ENCODE measurements around the gene PCSK2. TPM values are rescaled to one million over a fixed set of nuclear protein-coding genes. Genes with fewer than 3 reads are reported as not detected.

The PCSK2 gene
- total RNA-seq, 2 experiments from 2014 or later, result not detected

DNA sequence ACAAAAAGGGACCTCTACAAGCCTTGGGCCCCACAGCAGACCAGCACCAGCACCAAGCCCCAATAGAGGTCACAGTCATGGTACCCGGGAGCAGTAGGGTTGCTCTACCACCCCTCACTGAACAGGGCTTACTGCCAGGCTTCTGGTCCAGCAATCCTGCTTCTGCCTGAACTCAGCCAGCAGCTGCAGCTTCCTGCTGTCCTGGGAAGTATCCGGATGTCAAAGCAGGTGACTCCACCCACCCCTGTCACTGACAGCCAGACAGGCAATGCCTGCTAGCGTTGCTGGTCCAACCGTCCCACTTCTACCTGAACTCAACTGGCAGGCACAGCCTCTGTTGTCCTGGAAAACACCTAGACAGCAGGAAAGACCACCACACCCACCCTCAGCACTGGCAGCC is 47.0 kb upstream of the PCSK2 start:
- TF ChIP-seq EZH2phosphoT487 (IDR thresholded peaks at IDR 0.05; ENCODE audit: borderline replicate concordance, low read depth, low read length), result no peak
- TF ChIP-seq, protein P1, sequence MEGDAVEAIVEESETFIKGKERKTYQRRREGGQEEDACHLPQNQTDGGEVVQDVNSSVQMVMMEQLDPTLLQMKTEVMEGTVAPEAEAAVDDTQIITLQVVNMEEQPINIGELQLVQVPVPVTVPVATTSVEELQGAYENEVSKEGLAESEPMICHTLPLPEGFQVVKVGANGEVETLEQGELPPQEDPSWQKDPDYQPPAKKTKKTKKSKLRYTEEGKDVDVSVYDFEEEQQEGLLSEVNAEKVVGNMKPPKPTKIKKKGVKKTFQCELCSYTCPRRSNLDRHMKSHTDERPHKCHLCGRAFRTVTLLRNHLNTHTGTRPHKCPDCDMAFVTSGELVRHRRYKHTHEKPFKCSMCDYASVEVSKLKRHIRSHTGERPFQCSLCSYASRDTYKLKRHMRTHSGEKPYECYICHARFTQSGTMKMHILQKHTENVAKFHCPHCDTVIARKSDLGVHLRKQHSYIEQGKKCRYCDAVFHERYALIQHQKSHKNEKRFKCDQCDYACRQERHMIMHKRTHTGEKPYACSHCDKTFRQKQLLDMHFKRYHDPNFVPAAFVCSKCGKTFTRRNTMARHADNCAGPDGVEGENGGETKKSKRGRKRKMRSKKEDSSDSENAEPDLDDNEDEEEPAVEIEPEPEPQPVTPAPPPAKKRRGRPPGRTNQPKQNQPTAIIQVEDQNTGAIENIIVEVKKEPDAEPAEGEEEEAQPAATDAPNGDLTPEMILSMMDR (conservative IDR thresholded peaks at IDR 0.05; ENCODE audit: low read length), result no peak
- intact Hi-C loops (cut with micrococcal nuclease; ENCODE audit: unreplicated experiment), result no loop called here
- no peaks in the 10 kb centered on the region for H3K79me2 ChIP-seq (ENCODE audit: insufficient read depth, low read depth, low read length)

DNA sequence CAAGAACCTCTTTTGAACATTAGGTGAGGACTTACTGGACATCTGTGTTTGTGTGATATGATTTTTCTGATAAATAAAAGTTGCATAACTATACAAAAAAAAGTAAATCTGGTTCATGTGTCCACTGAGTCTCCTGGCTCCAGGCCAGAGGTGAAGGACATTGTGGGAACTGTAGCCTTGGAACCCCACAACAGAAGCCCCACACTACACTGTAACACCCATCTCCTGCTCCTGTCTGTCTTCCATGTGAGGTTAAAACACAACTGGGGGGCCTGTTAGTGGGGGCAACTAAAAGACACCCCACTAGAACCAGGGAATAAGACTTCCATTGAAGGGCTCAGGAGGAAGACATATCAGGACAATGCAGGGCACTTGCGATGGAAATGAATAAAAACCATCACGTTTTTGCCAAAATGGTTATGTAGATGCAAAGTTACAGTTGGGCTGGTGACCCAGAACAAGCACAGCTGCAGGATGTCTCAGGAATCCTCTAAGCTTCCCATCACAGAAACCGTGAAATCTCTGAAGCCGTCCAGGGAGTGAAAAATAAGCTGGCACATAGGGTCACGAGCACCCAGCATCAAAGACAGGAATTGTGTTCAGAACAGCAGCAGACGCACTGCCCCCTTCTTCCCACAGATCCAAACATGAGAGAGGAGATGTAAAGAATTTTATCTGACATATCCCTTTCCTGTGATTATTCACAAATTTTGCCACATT is 36.7 kb upstream of the PCSK2 start:
- no peak for DNase-seq (ENCODE audit: low spot score)
- Histone ChIP-seq H4K20me1 (ENCODE audit: insufficient read depth, low read length) (no peaks in the 10 kb centered on the region), H3K4me1 (ENCODE audit: insufficient read depth, low read length, poor library complexity, severe bottlenecking) (no peaks in the 10 kb centered on the region), H3K36me3 (ENCODE audit: insufficient read depth, low read length) (no peaks in the 10 kb centered on the region), H3K4me2 (ENCODE audit: low read length) (no peak overlapping the region), H3K27ac (ENCODE audit: low read depth, low read length, poor library complexity, severe bottlenecking) (no peak overlapping the region), H3K9me3 (ENCODE audit: low read length) (no peaks in the 10 kb centered on the region), H3K4me3 (ENCODE audit: low read depth, low read length, poor library complexity, severe bottlenecking) (no peak overlapping the region), H2AFZ (ENCODE audit: low read length) (no peak overlapping the region), H3K79me2 (ENCODE audit: insufficient read depth, low read depth, low read length) (no peaks in the 10 kb centered on the region), H3K9me2 (ENCODE audit: insufficient read depth, low read length) (no peaks in the 10 kb centered on the region)
- intact Hi-C loops (cut with micrococcal nuclease; ENCODE audit: unreplicated experiment), result no loop called here
- no TSS peak for BruUV-seq (replicated peaks)
- POLR2A ChIA-PET, result no interaction called here
- no peak for TF ChIP-seq EZH2phosphoT487 (IDR thresholded peaks at IDR 0.05; ENCODE audit: borderline replicate concordance, low read depth, low read length)
- TF ChIP-seq, protein P1 (conservative IDR thresholded peaks at IDR 0.05; ENCODE audit: low read length), result no peak
- CTCF ChIA-PET (ENCODE audit: unreplicated experiment), result no interaction called here

More for the DNA sequence above, 47.0 kb upstream of the PCSK2 start:
- H3K9me3 ChIP-seq (ENCODE audit: low read length), result no peaks in the 10 kb centered on the region
- H3K4me1 ChIP-seq (ENCODE audit: insufficient read depth, low read length, poor library complexity, severe bottlenecking), result no peaks in the 10 kb centered on the region
- no peaks in the 10 kb centered on the region for H4K20me1 ChIP-seq (ENCODE audit: insufficient read depth, low read length)
- H2AFZ ChIP-seq (ENCODE audit: low read length), result no peak overlapping the region
- DNase-seq (ENCODE audit: low spot score), result no peak
- no peak overlapping the region for H3K4me3 ChIP-seq (ENCODE audit: low read depth, low read length, poor library complexity, severe bottlenecking)
- no peak overlapping the region for H3K4me2 ChIP-seq (ENCODE audit: low read length)
- H3K9me2 ChIP-seq (ENCODE audit: insufficient read depth, low read length), result no peaks in the 10 kb centered on the region
- CTCF ChIA-PET (ENCODE audit: unreplicated experiment), result no interaction called here
- no peaks in the 10 kb centered on the region for H3K36me3 ChIP-seq (ENCODE audit: insufficient read depth, low read length)
- H3K27ac ChIP-seq (ENCODE audit: low read depth, low read length, poor library complexity, severe bottlenecking), result no peak overlapping the region
- POLR2A ChIA-PET, result no interaction called here
- no TSS peak for BruUV-seq (replicated peaks)

DNA sequence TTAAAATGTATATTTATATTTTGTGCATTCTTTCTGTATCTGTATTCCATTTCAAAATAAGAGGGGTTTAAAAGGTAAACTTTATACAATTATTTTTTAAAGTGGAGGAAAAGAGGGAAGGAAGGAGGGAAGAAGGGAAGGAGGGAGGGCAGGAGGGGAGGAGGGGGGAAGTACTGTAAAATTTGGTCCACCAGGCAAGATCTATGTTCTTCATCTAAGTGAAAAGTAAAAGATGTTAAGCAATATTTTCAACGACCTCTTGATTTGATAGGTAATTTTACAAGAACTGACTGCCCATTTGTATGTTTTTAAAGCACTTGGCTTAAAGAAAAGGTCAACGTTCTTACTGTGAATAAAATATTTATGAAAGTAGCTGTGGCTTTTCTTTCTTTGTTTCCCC is 29.8 kb upstream of the PCSK2 start:
- Histone ChIP-seq H2AFZ (ENCODE audit: low read length) (no peak overlapping the region), H3K4me1 (ENCODE audit: insufficient read depth, low read length, poor library complexity, severe bottlenecking) (no peaks in the 10 kb centered on the region), H4K20me1 (ENCODE audit: insufficient read depth, low read length) (no peaks in the 10 kb centered on the region), H3K79me2 (ENCODE audit: insufficient read depth, low read depth, low read length) (no peaks in the 10 kb centered on the region), H3K36me3 (ENCODE audit: insufficient read depth, low read length) (no peaks in the 10 kb centered on the region), H3K4me3 (ENCODE audit: low read depth, low read length, poor library complexity, severe bottlenecking) (no peak overlapping the region), H3K9me2 (ENCODE audit: insufficient read depth, low read length) (no peaks in the 10 kb centered on the region), H3K4me2 (ENCODE audit: low read length) (no peak overlapping the region), H3K27ac (ENCODE audit: low read depth, low read length, poor library complexity, severe bottlenecking) (no peak overlapping the region), H3K9me3 (ENCODE audit: low read length) (no peaks in the 10 kb centered on the region)
- DNase-seq (ENCODE audit: low spot score), result no peak
- BruUV-seq (replicated peaks), result no TSS peak
- TF ChIP-seq, protein P1 (conservative IDR thresholded peaks at IDR 0.05; ENCODE audit: low read length), result no peak
- no peak for TF ChIP-seq EZH2phosphoT487 (IDR thresholded peaks at IDR 0.05; ENCODE audit: borderline replicate concordance, low read depth, low read length)
- ChIA-PET CTCF (ENCODE audit: unreplicated experiment) (no interaction called here), POLR2A (no interaction called here)
- intact Hi-C loops (cut with micrococcal nuclease; ENCODE audit: unreplicated experiment), result no loop called here
